Activated CD4-positive, alpha-beta T cell treated with anti-CD3 and anti-CD28 coated beads for 36 hours (primary cell): ENCODE data around the gene PNRC1. TPM values are rescaled to one million over a fixed set of nuclear protein-coding genes. Genes with fewer than 3 reads are reported as not detected.
"Not testable (repeated sequence)": the region's sequence is repeated elsewhere in the genome, so short reads cannot be mapped to it uniquely, and the experiment has no call there.

Source experiments
- ATAC-seq: fragments of 200-7000 bp; cut with Tn5 transposase; one replicate; pipeline ENCODE4 v1.10.0; 2021; ENCODE audit warnings: mild to moderate bottlenecking, moderate library complexity
- CTCF ChIA-PET: fragments of 350-600 bp; sonication (Branson Sonifier 250); formaldehyde crosslinking; loops from one replicate; lab custom pipeline; 2021; ENCODE audit warnings: antibody characterized with exemption; lab: Charles Lee
- POLR2A ChIA-PET: fragments of 350-600 bp; sonication (Branson Sonifier 250); formaldehyde crosslinking; loops from one replicate; lab custom pipeline; 2021; ENCODE audit warnings: antibody characterized with exemption, inconsistent platforms; lab: Charles Lee
- DNase-seq: peaks from one replicate; pipeline ENCODE4 v3.0.0-alpha.2; 2020
- H3K27ac Mint-ChIP-seq: one replicate; pipeline ENCODE4 v1.8.0; 2021; ENCODE audit warnings: mixed read lengths
- H3K27me3 Mint-ChIP-seq: one replicate; pipeline ENCODE4 v1.8.0; 2021; ENCODE audit warnings: mixed read lengths
- H3K36me3 Mint-ChIP-seq: one replicate; pipeline ENCODE4 v1.8.0; 2021; ENCODE audit warnings: low read depth, mixed read lengths
- H3K4me1 Mint-ChIP-seq: one replicate; pipeline ENCODE4 v1.8.0; 2021; ENCODE audit warnings: mixed read lengths
- H3K4me3 Mint-ChIP-seq: one replicate; pipeline ENCODE4 v1.8.0; 2021; ENCODE audit warnings: mild to moderate bottlenecking, moderate library complexity, mixed read lengths
- H3K9me3 Mint-ChIP-seq: one replicate; pipeline ENCODE4 v1.8.0; 2021; ENCODE audit warnings: low read depth, mixed read lengths
- intact Hi-C, 2 experiments: fragments of 100-400 bp; cut with DNase I in 1 of 2; cut with micrococcal nuclease in 1 of 2; formaldehyde crosslinking; loops; one replicate each; pipeline versions ENCODE4 v1.14.2 to v1.15.1; 2022 to 2024; cut with DNase I, micrococcal nuclease
- total RNA-seq, 2 experiments: library from RNA; stranded (reverse); gene quantifications; one replicate each; pipeline ENCODE4 v1.2.3, GENCODE V29; 2021

The PNRC1 gene
- total RNA-seq, 2 experiments from 2014 or later: 85.6 to 93.7 TPM

GRCh38 chr6:89063881-89064280, 16.7 kb upstream of the PNRC1 start:
- no peak overlapping the region for H3K4me3 Mint-ChIP-seq
- intact Hi-C loops: no loop called here
- no peaks in the 10 kb centered on the region for H3K27me3 Mint-ChIP-seq
- no peak for DNase-seq
- no peak for ATAC-seq
- no peaks in the 10 kb centered on the region for H3K4me1 Mint-ChIP-seq
- H3K36me3 Mint-ChIP-seq: no peaks in the 10 kb centered on the region
- H3K9me3 Mint-ChIP-seq: no peaks in the 10 kb centered on the region
- CTCF ChIA-PET: no interaction called here
- POLR2A ChIA-PET: no interaction called here
- no peak overlapping the region for H3K27ac Mint-ChIP-seq

GRCh38 chr6:89064931-89065330, 15.6 kb upstream of the PNRC1 start:
- H3K36me3 Mint-ChIP-seq, H3K27me3 Mint-ChIP-seq, H3K4me3 Mint-ChIP-seq, H3K4me1 Mint-ChIP-seq, H3K27ac Mint-ChIP-seq, H3K9me3 Mint-ChIP-seq, intact Hi-C loops, ATAC-seq, CTCF ChIA-PET, DNase-seq: not testable (repeated sequence)
- POLR2A ChIA-PET: interaction anchor here (1.0 kb wide), 1 partner anchor 16 kb away, joined by 3 read pairs; the partner anchor contains the start of gene PNRC1

- CTCF ChIA-PET: interaction anchor here (1.4 kb wide), 1 partner anchor 40 kb away, joined by 3 read pairs; no protein-coding TSS in a partner anchor
- H3K27ac Mint-ChIP-seq, DNase-seq, H3K4me3 Mint-ChIP-seq, H3K36me3 Mint-ChIP-seq, ATAC-seq, H3K4me1 Mint-ChIP-seq, H3K27me3 Mint-ChIP-seq, H3K9me3 Mint-ChIP-seq, intact Hi-C loops: not testable (repeated sequence)
- POLR2A ChIA-PET: interaction anchor here (0.7 kb wide), 1 partner anchor 14 kb away, joined by 3 read pairs; the partner anchor contains the start of gene PNRC1
These were observed 14.4 kb upstream of the PNRC1 start for GRCh38 chr6:89066121-89066520.

GRCh38 chr6:89066940-89067646, 13.5 kb upstream of the PNRC1 start:
- DNase-seq (no peak), ATAC-seq (no peak)
- CTCF ChIA-PET: interaction anchor here (1.0 to 1.4 kb wide), 3 partner anchors 12 to 85 kb away, joined by 3 read pairs; no protein-coding TSS in a partner anchor
- POLR2A ChIA-PET: interaction anchor here (0.5 to 0.7 kb wide), 3 partner anchors 12 to 97 kb away, joined by 3 read pairs; no protein-coding TSS in a partner anchor
- H3K27ac Mint-ChIP-seq: no peak overlapping the region
- no peaks in the 10 kb centered on the region for H3K36me3 Mint-ChIP-seq
- H3K27me3 Mint-ChIP-seq: no peaks in the 10 kb centered on the region
- H3K4me1 Mint-ChIP-seq: no peaks in the 10 kb centered on the region
- intact Hi-C loops: no loop called here
- no peak overlapping the region for H3K4me3 Mint-ChIP-seq
- no peaks in the 10 kb centered on the region for H3K9me3 Mint-ChIP-seq

DNA sequence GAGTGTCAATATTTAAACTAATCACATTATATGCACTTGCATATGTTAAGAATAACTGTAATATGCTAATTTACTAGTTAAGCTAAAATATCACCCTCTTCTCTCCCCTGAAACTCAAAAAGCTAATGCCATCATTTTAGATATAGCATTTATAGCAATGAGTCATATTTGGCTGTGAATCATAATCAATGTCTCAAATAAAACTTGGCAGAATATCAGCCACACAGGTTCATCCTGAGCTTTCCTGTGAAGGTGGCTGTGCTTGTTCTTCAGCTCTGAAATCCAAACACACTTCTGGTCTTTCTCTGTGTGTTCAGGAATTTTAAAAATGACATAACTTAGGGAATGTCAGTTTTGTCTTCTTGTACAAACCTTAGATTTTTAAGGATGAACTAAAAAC, 12.8 kb upstream of the PNRC1 start:
- Mint-ChIP-seq H3K36me3 (no peaks in the 10 kb centered on the region), H3K4me1 (no peaks in the 10 kb centered on the region), H3K9me3 (no peaks in the 10 kb centered on the region), H3K27me3 (no peaks in the 10 kb centered on the region), H3K27ac (no peak overlapping the region), H3K4me3 (no peak overlapping the region)
- ChIA-PET POLR2A (interaction anchor here (0.5 kb wide), 1 partner anchor 96 kb away, joined by 3 read pairs; no protein-coding TSS in a partner anchor), CTCF (interaction anchor here (1.4 kb wide), 1 partner anchor 12 kb away, joined by 3 read pairs; no protein-coding TSS in a partner anchor)
- intact Hi-C loops: no loop called here
- no peak for DNase-seq
- ATAC-seq: no peak

DNA sequence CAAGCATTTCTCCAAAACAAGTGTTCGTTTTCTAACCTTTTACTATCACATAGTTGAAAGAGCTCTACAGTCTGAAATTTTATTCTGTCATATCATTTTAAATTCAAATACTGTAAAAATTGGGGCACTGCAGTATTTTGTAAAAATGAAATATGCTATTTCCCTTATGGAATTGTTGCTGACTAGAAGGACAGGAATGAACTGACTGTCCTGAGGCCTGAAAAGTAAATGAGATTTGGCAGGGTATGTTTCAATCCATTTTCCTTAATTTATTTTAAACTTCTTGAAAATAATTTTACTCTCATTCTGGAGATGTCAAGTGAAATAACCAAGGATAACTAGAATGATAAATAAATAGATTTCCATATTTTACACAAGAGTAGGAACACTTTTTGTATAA, 11.9 kb upstream of the PNRC1 start:
- Mint-ChIP-seq H3K27me3 (no peaks in the 10 kb centered on the region), H3K36me3 (no peaks in the 10 kb centered on the region), H3K4me3 (no peak overlapping the region), H3K27ac (no peak overlapping the region), H3K9me3 (no peaks in the 10 kb centered on the region), H3K4me1 (no peaks in the 10 kb centered on the region)
- ATAC-seq: no peak
- intact Hi-C loops: no loop called here
- DNase-seq: no peak
- POLR2A ChIA-PET: interaction anchor here (0.7 kb wide), 1 partner anchor 12 kb away, joined by 3 read pairs; the partner anchor contains the start of gene PNRC1
- CTCF ChIA-PET: interaction anchor here (0.6 to 0.8 kb wide), 4 partner anchors 9 to 299 kb away, joined by 3 read pairs; no protein-coding TSS in a partner anchor

DNA sequence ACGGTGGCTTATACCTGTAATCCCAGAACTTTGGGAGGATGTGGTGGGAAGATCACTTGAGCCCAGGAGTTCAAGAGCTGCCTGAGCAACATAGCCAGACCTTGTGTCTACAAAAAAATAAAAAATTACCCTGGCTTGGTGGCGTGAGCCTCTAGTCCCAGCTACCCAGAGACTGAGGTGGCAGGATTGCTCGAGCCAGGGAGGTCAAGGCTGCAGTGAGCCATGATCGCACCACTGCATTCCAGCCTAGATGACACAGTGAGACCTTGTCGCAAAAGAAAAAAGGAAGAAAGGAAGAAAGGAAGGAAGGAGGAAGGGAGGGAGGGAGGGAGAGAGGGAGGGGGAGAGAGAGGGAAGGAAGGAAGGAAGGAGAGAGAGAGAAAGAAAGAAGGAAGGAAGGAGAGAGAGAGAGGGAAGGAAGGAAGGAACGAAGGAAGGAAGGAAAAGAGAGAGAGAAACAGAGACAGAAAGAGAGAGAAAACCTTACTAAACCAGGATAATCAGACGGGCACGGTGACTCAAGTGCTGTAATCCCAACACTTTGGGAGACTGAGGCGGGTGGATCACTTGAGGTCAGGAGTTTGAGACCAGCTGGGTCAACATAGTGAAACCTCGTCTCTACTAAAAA, 10.9 kb upstream of the PNRC1 start:
- H3K27ac Mint-ChIP-seq: no peak overlapping the region
- H3K27me3 Mint-ChIP-seq: no peaks in the 10 kb centered on the region
- no peaks in the 10 kb centered on the region for H3K9me3 Mint-ChIP-seq
- CTCF ChIA-PET: interaction anchor here (0.6 kb wide), 1 partner anchor 9 kb away, joined by 3 read pairs; no protein-coding TSS in a partner anchor
- DNase-seq: no peak
- no peaks in the 10 kb centered on the region for H3K36me3 Mint-ChIP-seq
- no peak for ATAC-seq
- no peak overlapping the region for H3K4me3 Mint-ChIP-seq
- intact Hi-C loops: no loop called here
- no peaks in the 10 kb centered on the region for H3K4me1 Mint-ChIP-seq
- POLR2A ChIA-PET: interaction anchor here (0.7 kb wide), 1 partner anchor 11 kb away, joined by 3 read pairs; the partner anchor contains the start of gene PNRC1

GRCh38 chr6:89071036-89071435, 9.5 kb upstream of the PNRC1 start:
- POLR2A ChIA-PET: no interaction called here

GRCh38 chr6:89073014-89073620, 7.4 kb upstream of the PNRC1 start:
- intact Hi-C loops: no loop called here
- DNase-seq: no peak
- no peak overlapping the region for H3K27ac Mint-ChIP-seq
- ChIA-PET CTCF (interaction anchor here (0.7 kb wide), 1 partner anchor 53 kb away, joined by 3 read pairs; no protein-coding TSS in a partner anchor), POLR2A (no interaction called here)
- no peaks in the 10 kb centered on the region for H3K9me3 Mint-ChIP-seq
- ATAC-seq: no peak
- no peaks in the 10 kb centered on the region for H3K27me3 Mint-ChIP-seq
- H3K4me3 Mint-ChIP-seq: no peak overlapping the region
- H3K4me1 Mint-ChIP-seq: no peaks in the 10 kb centered on the region
- H3K36me3 Mint-ChIP-seq: no peaks in the 10 kb centered on the region

More at GRCh38 chr6:89071036-89071435, 9.5 kb upstream of the PNRC1 start:
- H3K27me3 Mint-ChIP-seq: no peaks in the 10 kb centered on the region
- H3K36me3 Mint-ChIP-seq: no peaks in the 10 kb centered on the region
- intact Hi-C loops: no loop called here
- H3K27ac Mint-ChIP-seq: no peak overlapping the region
- no peaks in the 10 kb centered on the region for H3K9me3 Mint-ChIP-seq
- no peak for DNase-seq
- CTCF ChIA-PET: interaction anchor here (0.5 to 1.3 kb wide), 2 partner anchors 50 to 773 kb away, joined by 3 to 4 read pairs; no protein-coding TSS in a partner anchor
- H3K4me1 Mint-ChIP-seq: no peaks in the 10 kb centered on the region
- ATAC-seq: no peak
- H3K4me3 Mint-ChIP-seq: no peak overlapping the region

- intact Hi-C loops: no loop called here
- POLR2A ChIA-PET: interaction anchor here (0.6 to 0.9 kb wide), 2 partner anchors 9 to 71 kb away, joined by 3 to 8 read pairs; no protein-coding TSS in a partner anchor
- no peak overlapping the region for H3K27ac Mint-ChIP-seq
These were observed 6.7 kb upstream of the PNRC1 start for GRCh38 chr6:89073840-89074239.

More at GRCh38 chr6:89073840-89074239, 6.7 kb upstream of the PNRC1 start:
- Mint-ChIP-seq H3K4me1 (peaks cover 3% of the 10 kb centered on the region), H3K9me3 (no peaks in the 10 kb centered on the region), H3K4me3 (no peak overlapping the region), H3K36me3 (no peaks in the 10 kb centered on the region), H3K27me3 (no peaks in the 10 kb centered on the region)
- DNase-seq (no peak), ATAC-seq (no peak)
- CTCF ChIA-PET: no interaction called here
